GM19395 (cell line): ENCODE data around the gene DPP7.

Experiments used
- ATAC-seq: cut with Tn5 transposase; IDR thresholded peaks from one replicate; pipeline ENCODE4 v1.9.1; 2021; ENCODE audit warnings: mild to moderate bottlenecking, moderate library complexity; ENCODE audit not compliant: unreplicated experiment

The DPP7 gene

DNA sequence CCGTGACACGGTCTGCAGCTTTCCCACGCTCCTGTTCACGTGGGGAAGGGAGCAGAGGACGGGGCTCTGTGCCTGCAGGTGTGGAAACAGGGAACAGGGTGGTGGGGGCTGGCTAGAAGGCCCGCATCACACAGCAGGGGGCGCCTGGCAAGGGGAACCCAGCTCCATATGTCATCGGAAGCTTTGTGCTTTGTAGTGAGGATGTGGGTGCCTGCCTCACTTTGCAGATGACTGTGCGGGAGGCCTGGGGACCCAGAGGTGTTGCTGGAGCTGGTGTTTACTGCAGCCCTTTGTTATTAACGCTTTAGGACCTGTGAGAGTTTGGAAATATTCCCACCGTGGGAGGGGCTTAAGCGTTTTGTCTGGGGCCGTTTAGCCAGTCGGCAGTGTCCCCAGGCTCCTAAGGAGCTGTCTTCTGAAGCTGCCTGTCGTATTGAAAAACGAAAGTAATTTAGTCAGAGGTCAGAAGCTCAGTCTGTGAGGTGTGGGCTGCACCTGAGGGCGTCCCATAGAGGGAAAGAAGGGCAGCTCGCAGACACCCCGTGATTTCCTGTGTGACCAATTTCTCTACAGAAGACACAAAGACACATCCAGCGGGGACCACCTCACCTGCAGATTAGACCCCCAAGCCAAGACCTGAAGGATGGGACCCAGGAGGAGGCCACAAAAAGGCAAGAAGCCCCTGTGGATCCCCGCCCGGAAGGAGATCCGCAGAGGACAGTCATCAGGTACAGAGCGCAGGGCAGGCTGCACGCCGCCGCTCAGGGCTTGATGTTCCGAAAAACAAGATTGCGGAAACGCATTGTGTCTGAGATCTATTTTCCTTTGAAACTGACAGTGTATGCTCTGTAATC, 18.6 kb downstream of the DPP7 start:
- peak; percentile 87 for ATAC-seq

GRCh38 chr9:137089232-137089947, 25.1 kb downstream of the DPP7 start:
- no peak for ATAC-seq

- ATAC-seq = no peak
Measured at GRCh38 chr9:137088121-137088520, 26.4 kb downstream of the DPP7 start.

DNA sequence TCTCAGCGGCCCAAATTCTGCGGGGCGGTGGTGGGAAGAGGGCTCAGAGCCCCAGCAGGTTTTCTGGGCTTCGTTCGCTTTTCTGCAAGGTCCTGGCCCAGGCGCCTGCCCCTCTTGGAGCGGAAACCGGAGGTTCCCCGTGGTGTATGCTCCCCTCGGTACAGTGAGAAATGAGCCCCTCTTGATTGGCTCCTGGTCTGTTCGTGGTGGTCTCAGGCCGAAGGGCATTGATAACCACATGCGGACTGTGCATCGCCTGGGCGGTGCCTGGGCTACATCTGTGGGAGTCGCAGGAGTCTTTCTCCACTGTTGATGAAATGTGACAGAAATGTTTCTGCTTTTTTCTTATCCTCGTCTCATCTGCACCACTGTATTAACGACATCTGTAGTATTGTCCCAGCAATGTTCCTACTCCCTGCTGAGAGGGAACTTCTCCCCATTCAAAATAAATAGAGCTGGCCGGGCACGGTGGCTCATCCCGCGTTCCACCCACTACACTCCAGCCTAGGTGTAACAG, 27.1 kb downstream of the DPP7 start:
- ATAC-seq = no peak

- peak; percentile 90 for ATAC-seq
Measured at GRCh38 chr9:137086531-137087408, 27.8 kb downstream of the DPP7 start, which contains the start of gene MAN1B1. MAN1B1 (plus strand) TSS chr9:137086985; CDS start chr9:137087000, 15 bp downstream.

GRCh38 chr9:137085920-137086530, 28.5 kb downstream of the DPP7 start:
- ATAC-seq = no peak

DNA sequence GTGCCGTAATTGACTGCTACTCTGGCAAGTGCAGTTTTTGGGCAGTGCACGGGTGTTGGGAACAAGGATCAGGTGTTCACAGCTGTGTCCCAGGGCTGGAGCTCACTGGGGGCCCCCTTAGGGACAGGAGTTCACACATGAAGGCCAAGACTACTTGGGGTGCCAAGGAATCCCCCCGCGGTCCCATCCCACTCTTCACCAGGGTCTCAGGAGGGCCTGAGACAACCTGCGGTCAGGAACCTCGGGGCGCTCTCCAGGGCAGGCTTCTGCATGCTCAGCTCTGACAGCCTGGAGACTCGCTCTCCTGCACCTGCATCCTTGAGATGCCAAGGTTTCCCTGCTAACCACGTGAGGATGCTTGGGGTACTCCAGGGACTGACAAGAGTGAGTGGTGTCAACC, 30.0 kb downstream of the DPP7 start:
- ATAC-seq = no peak

DNA sequence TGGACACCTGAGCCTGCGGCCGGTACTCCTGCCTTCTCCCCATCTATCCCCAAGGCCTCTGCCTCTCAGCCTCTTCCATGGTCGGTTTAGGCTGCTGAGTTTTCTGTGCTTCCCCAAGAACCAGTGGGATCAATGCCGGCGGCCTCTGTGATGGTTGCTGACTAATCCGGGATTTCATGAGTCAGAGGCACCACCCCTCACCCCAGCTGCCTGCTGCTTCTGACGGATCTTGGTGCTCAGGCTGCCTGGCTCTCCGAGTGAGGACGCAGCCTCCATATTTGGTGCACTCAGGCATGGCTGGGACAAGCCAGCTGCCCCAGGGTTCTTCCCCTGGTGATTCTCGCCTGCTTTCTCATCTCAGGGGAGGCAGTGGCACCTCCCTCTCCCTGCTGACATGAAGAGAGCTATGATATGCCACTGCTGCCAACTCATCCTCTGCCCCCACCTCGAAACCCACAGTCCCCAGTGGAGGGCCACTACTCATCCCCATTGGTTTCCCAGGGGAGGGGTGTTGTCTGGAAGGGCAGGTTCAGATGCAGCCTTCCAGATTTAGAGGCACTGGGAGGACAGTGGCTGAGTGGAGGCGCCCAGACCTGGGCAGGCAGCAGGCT, 31.0 kb downstream of the DPP7 start:
- no peak for ATAC-seq

- ATAC-seq = no peak
Measured at GRCh38 chr9:137082925-137083290, 31.6 kb downstream of the DPP7 start.

GRCh38 chr9:137082222-137082924, 32.2 kb downstream of the DPP7 start:
- no peak for ATAC-seq

GRCh38 chr9:137080260-137081122, 34.0 kb downstream of the DPP7 start:
- no peak for ATAC-seq

GRCh38 chr9:137079401-137079787, 35.1 kb downstream of the DPP7 start:
- no peak for ATAC-seq

- ATAC-seq = no peak
Measured at GRCh38 chr9:137078701-137079400, 35.7 kb downstream of the DPP7 start.

- ATAC-seq = no peak
Measured at GRCh38 chr9:137077758-137078693, 36.5 kb downstream of the DPP7 start.

- ATAC-seq = no peak
Measured at GRCh38 chr9:137077010-137077747, 37.4 kb downstream of the DPP7 start, which contains the start of gene UAP1L1. UAP1L1 (plus strand) TSS chr9:137077517; CDS start chr9:137077533, 16 bp downstream.

GRCh38 chr9:137076636-137077009, 37.9 kb downstream of the DPP7 start:
- no peak for ATAC-seq
